Esophagus (tissue), 2 donors: ENCODE results near the gene SLC8A1. TPM values are rescaled to one million over a fixed set of nuclear protein-coding genes. Genes with fewer than 3 reads are reported as not detected.

Experiments
- H3K27ac ChIP-seq, 2 donors: one replicate each; pipeline ENCODE4 v1.5.1; 2013; ENCODE audit warnings: low read depth in 2 of 2, mild to moderate bottlenecking in 2 of 2, inconsistent platforms in 1 of 2, low read length in 1 of 2, moderate library complexity in 1 of 2
- H3K27me3 ChIP-seq, 2 donors: one replicate each; pipeline ENCODE4 v1.6.1; 2013; ENCODE audit warnings: low read length in 2 of 2, control low read depth in 1 of 2, mild to moderate bottlenecking in 1 of 2; ENCODE audit not compliant: insufficient read depth in 2 of 2, control insufficient read depth in 1 of 2
- H3K36me3 ChIP-seq, 2 donors: one replicate each; pipeline ENCODE4 v1.6.1; 2013; ENCODE audit warnings: low read length in 1 of 2; ENCODE audit not compliant: control insufficient read depth in 2 of 2, insufficient read depth in 2 of 2
- H3K4me1 ChIP-seq, 2 donors: one replicate each; pipeline ENCODE4 v1.6.1; 2013; ENCODE audit warnings: low read length in 1 of 2; ENCODE audit not compliant: control insufficient read depth in 2 of 2, insufficient read depth in 2 of 2
- H3K4me3 ChIP-seq, 2 donors: one replicate each; pipeline ENCODE4 v1.5.1; 2013; ENCODE audit warnings: low read length in 2 of 2, mild to moderate bottlenecking in 2 of 2, low read depth in 1 of 2, moderate library complexity in 1 of 2
- H3K9me3 ChIP-seq, 2 donors: one replicate each; pipeline ENCODE4 v1.6.1; 2013; ENCODE audit warnings: mild to moderate bottlenecking in 2 of 2, low read depth in 1 of 2, low read length in 1 of 2, moderate library complexity in 1 of 2; ENCODE audit not compliant: control insufficient read depth in 2 of 2, insufficient read depth in 1 of 2
- WGBS, 2 donors: extraction: QIAGEN DNeasy Blood & Tissue Kit; methylation state at CpG; one replicate each; pipeline ENCODE4 v1.1.7; 2013; 5-methylcytosine and 5-hydroxymethylcytosine counted together
- polyA plus RNA-seq, 2 donors: library from polyadenylated mRNA; stranded (reverse); fragments of 200-250 nt; gene quantifications; one replicate each; pipeline ENCODE4 v1.2.3, GENCODE V29; 2013
- donor health status: healthy with polysubstance abuse.
- donor health status: Bipolar disorder and iron deficiency.

SLC8A1 gene
- polyA plus RNA-seq, 2 donors: 0.26 to 0.73 TPM

GRCh38 chr2:40240070-40240469 is 211.8 kb downstream of the SLC8A1 start:
- no peak overlapping the region for H3K27ac ChIP-seq
- 18 to 27% methylated on average over 5 of the region's 5 CpGs for WGBS, 2 donors

GRCh38 chr2:40230707-40231432 is 221.0 kb downstream of the SLC8A1 start:
- WGBS, 2 donors: 59 to 61% methylated on average over 3 of the region's 3 CpGs
- H3K27me3 ChIP-seq: no peaks in the 10 kb centered on the region
- H3K4me3 ChIP-seq: no peak overlapping the region
- no peaks in the 10 kb centered on the region for H3K4me1 ChIP-seq
- no peaks in the 10 kb centered on the region for H3K9me3 ChIP-seq
- H3K27ac ChIP-seq: no peak overlapping the region
- H3K36me3 ChIP-seq: no peaks in the 10 kb centered on the region

More at GRCh38 chr2:40240070-40240469, 211.8 kb downstream of the SLC8A1 start:
- H3K36me3 ChIP-seq: no peaks in the 10 kb centered on the region
- no peaks in the 10 kb centered on the region for H3K27me3 ChIP-seq
- H3K9me3 ChIP-seq: no peaks in the 10 kb centered on the region
- H3K4me1 ChIP-seq: no peaks in the 10 kb centered on the region
- no peak overlapping the region for H3K4me3 ChIP-seq

GRCh38 chr2:40230186-40230585 is 221.7 kb downstream of the SLC8A1 start:
- no peaks in the 10 kb centered on the region for H3K36me3 ChIP-seq
- H3K9me3 ChIP-seq: no peaks in the 10 kb centered on the region
- WGBS, 2 donors: 89 to 90% methylated on average over 1 of the region's 1 CpG
- no peaks in the 10 kb centered on the region for H3K4me1 ChIP-seq
- H3K27me3 ChIP-seq: no peaks in the 10 kb centered on the region
- no peak overlapping the region for H3K27ac ChIP-seq
- no peak overlapping the region for H3K4me3 ChIP-seq

GRCh38 chr2:40228310-40228709 is 223.6 kb downstream of the SLC8A1 start:
- no peaks in the 10 kb centered on the region for H3K4me1 ChIP-seq
- 75 to 79% methylated on average over 3 of the region's 3 CpGs for WGBS, 2 donors
- no peaks in the 10 kb centered on the region for H3K27me3 ChIP-seq
- no peaks in the 10 kb centered on the region for H3K9me3 ChIP-seq
- no peak overlapping the region for H3K27ac ChIP-seq
- H3K36me3 ChIP-seq: no peaks in the 10 kb centered on the region
- H3K4me3 ChIP-seq: no peak overlapping the region

- no peaks in the 10 kb centered on the region for H3K4me1 ChIP-seq
- H3K4me3 ChIP-seq: no peak overlapping the region
- H3K9me3 ChIP-seq: no peaks in the 10 kb centered on the region
- H3K27me3 ChIP-seq: no peaks in the 10 kb centered on the region
- 66 to 76% methylated on average over 4 of the region's 4 CpGs for WGBS, 2 donors
- H3K36me3 ChIP-seq: no peaks in the 10 kb centered on the region
- no peak overlapping the region for H3K27ac ChIP-seq
Measured at GRCh38 chr2:40227210-40227609, 224.7 kb downstream of the SLC8A1 start.

GRCh38 chr2:40226637-40227036 is 225.3 kb downstream of the SLC8A1 start:
- no peaks in the 10 kb centered on the region for H3K36me3 ChIP-seq
- H3K4me3 ChIP-seq: no peak overlapping the region
- no peaks in the 10 kb centered on the region for H3K27me3 ChIP-seq
- no peaks in the 10 kb centered on the region for H3K4me1 ChIP-seq
- H3K27ac ChIP-seq: no peak overlapping the region
- no peaks in the 10 kb centered on the region for H3K9me3 ChIP-seq

- no peaks in the 10 kb centered on the region for H3K4me1 ChIP-seq
- no peak overlapping the region for H3K4me3 ChIP-seq
- no peaks in the 10 kb centered on the region for H3K36me3 ChIP-seq
- H3K27me3 ChIP-seq: no peaks in the 10 kb centered on the region
- H3K9me3 ChIP-seq: no peaks in the 10 kb centered on the region
- H3K27ac ChIP-seq: no peak overlapping the region
- 32 to 38% methylated on average over 2 of the region's 2 CpGs for WGBS, 2 donors
Measured at GRCh38 chr2:40225670-40226210, 226.2 kb downstream of the SLC8A1 start.

- Histone ChIP-seq H3K9me3 (no peaks in the 10 kb centered on the region), H3K4me3 (no peak overlapping the region), H3K36me3 (no peaks in the 10 kb centered on the region), H3K27ac (no peak overlapping the region), H3K27me3 (no peaks in the 10 kb centered on the region), H3K4me1 (no peaks in the 10 kb centered on the region)
- 80 to 83% methylated on average over 4 of the region's 4 CpGs for WGBS, 2 donors
Measured at GRCh38 chr2:40224318-40224717, 227.6 kb downstream of the SLC8A1 start.

GRCh38 chr2:40220177-40220925 is 231.5 kb downstream of the SLC8A1 start:
- H3K27ac ChIP-seq: peak overlapping the region in 1 of 2 donors; percentile 49
- H3K9me3 ChIP-seq: no peaks in the 10 kb centered on the region
- no peak overlapping the region for H3K4me3 ChIP-seq
- WGBS, 2 donors: 59 to 65% methylated on average over 4 of the region's 4 CpGs
- H3K36me3 ChIP-seq: no peaks in the 10 kb centered on the region
- no peaks in the 10 kb centered on the region for H3K4me1 ChIP-seq
- H3K27me3 ChIP-seq: no peaks in the 10 kb centered on the region
